ENCODE results near the gene TUB.

The TUB gene

GRCh38 chr11:8045839-8046238 is 35.2 kb upstream of the TUB start:
- no peak for DNase-seq

DNA sequence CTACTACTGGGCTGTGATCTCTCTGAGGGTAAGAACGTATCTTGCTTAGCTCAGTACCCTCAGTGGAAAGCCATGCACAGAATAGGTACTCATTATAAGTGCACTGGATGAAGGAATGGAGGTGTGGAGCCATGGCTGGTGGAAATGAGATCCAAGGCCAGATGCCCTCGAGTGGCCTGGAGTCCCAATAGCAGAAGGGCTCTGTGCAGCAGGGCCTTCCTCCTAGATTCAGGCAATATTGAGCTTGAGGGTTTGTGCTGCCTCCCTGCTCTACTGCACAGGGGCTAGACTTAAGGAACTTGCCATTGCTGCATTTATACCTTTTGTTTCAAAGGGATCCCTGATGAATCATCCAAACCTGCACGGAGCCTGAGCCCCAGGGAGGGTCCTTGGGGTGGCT is 33.6 kb upstream of the TUB start:
- no peak for DNase-seq

- no peak for DNase-seq
Measured at GRCh38 chr11:8049084-8049483, 31.9 kb upstream of the TUB start.

DNA sequence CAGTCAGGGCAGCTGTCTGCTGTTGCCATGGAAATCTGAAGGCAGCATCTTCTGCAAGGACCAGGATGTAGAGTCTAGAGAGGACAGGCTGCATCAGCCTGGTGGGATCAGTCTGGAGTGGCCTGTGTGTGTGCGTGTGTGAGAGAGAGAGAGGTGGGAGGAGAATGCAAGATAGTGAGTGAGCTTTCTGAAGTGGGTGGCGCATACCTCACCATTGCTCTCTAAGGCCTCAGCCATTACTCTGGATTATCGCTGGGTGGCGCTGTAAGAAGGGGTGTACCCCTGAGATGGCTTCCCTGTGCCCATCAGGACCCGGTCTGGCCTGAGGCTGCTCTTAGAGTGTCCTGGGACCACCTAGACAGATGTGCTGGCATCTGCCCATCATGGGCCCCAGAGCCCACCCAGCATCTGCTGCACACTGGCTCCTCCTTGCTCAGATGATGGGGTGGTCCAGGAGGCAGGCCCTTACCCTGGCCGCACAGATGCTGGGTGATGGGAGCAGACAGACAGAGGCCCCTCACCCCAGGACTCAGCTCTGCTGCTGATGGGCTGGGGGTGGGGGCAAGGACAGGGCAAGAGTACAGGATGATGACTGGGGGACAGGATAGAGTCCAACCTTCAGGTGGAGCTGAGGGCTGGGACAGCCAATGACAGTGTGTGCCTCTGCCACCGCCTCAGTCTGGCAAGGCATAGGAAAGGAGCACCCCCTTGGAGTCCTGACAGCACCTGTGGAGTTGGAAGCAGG is 25.7 kb upstream of the TUB start:
- no peak for DNase-seq

DNA sequence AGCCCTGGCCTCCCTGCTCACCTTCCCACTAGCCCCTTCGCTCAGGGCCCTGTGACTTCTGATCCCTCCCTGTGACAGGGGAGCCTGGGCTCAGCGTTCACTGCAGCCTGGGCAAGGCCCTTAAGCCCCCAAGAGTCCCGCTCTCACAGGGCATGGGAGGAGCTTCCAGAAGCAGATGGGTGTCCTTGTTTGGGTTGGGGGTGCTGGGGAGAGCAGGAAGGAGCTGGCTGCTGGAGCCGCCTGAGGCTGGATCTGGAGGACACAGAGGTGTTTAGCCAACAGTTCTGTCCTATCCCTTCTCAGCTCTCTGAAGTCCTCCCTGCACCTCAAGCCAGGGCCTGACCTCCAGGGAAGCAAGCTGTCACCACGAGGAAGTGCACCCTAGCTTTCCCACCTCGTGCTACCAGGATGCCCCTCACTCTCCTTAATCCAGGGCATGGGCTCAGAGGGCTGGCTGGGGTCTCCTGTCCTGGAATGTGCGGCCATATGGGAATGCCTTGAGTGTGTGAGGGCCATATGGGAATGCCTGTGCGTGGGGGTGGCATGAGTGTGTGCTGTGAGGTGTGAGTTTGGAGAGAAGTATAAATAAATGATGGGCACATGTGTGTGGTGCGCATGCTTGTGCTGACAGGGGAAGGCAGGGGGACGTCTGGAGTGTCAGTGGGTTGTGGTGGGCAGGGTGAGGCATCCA is 25.0 kb upstream of the TUB start:
- DNase-seq, result no peak

GRCh38 chr11:8056810-8057463 is 24.1 kb upstream of the TUB start:
- no peak for DNase-seq

DNA sequence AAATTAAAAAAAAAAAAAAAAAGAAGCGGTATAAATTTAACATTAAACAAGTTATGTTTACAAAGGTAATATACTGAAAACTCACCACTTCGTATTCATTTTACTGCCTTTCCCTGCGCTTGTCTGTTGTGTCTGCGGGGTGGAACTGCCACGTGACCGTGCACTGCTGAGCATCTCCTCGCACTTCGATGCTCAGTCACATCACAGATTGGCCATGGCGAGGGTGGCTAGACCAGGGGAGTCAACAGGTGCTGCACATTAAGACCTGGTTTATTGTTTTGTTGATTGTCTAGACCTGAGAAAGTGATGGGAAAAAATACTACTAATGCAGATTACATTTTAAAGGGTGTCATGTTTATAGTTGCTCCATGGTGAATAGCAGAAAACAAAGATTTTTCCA is 22.8 kb upstream of the TUB start:
- DNase-seq, result no peak

DNA sequence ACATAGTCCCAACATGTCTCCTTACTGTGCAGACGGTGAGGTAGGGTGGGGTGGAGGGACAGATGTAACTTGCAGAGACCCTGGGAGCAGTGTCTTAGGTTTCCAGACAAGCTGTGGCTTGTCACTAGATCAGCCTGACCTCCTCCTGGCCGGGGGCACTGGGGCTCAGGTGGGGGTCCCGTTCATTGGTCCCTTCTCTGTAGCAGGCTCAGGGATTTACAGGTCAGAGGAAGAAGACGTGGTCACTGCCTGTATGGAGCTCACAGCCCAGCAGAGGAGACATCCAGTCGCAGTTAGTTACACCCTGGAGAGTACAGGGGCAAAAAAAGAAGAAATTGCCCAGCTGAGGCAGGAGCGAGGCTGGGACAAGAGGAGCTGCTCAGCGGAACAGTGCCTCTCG is 22.0 kb upstream of the TUB start:
- DNase-seq, result no peak

DNA sequence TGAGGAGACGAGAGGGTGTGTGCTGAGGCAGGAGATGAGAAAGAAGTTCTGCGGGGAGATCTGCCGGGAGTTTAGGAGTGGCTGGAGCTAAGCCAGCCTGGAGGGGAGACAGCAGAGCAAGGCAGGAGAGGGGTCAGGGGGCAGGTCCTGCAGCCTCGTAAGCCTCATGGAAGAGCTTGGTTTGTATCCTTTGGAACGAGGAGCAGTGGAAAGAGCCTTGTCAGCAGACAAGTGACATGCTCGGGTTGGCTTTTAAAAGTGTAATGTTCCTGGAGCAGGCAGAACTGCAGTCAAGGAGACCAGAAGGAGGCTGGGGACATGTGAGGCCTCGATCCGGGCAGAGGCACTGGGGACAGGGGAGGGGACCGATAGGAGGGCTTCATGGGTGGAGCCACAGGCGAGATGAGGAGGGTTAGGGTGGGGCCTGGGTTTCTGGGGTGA is 21.4 kb upstream of the TUB start:
- DNase-seq, result no peak

- DNase-seq, result no peak
Measured at GRCh38 chr11:8060146-8060719, 20.8 kb upstream of the TUB start.

GRCh38 chr11:8060801-8061554 is 20.0 kb upstream of the TUB start:
- DNase-seq, result no peak

- no peak for DNase-seq
Measured at GRCh38 chr11:8061555-8062428, 19.2 kb upstream of the TUB start.

- no peak for DNase-seq
Measured at GRCh38 chr11:8062781-8063257, 18.2 kb upstream of the TUB start.

DNA sequence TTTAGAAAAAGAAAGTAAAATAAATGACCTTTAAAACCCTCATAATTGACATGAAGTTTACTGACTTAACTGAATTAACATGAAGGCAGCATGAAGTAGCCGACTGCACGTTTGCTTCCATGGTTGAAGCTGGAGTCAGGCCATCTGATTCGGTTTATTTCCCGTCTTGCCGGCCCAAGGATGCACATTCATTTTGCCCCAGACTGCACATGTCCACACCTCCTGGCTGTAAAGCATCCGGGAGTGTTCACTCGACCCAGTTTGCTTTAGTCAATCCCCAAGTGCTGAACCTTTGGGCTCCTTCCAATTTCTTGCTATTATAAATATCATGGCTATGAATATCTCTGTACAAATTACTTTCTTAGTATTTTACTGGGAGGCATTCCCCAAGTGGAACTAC is 17.7 kb upstream of the TUB start:
- DNase-seq, result no peak

DNA sequence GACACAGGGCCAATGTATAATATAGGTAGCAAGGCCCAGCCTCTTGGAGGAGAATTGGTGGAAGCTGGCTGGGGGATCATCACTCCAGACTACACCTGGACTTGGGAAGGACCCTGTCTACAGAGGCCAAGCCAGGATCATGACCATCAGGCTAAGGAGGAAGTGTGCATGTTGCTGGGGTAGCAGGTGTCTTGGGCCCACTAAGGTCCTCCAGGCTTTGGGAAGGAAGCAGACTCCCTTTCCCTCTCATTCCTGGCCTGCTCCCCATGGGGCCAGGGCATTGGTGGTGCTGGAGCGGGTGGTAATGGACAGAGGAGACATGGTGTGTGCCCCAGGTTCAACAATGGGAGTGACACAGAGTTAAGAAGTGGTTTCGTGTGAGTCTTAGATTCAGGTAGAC is 16.0 kb upstream of the TUB start:
- no peak for DNase-seq

GRCh38 chr11:8066036-8066910 is 14.7 kb upstream of the TUB start:
- no peak for DNase-seq

- DNase-seq, result no peak
Measured at GRCh38 chr11:8066911-8067455, 14.0 kb upstream of the TUB start.

DNA sequence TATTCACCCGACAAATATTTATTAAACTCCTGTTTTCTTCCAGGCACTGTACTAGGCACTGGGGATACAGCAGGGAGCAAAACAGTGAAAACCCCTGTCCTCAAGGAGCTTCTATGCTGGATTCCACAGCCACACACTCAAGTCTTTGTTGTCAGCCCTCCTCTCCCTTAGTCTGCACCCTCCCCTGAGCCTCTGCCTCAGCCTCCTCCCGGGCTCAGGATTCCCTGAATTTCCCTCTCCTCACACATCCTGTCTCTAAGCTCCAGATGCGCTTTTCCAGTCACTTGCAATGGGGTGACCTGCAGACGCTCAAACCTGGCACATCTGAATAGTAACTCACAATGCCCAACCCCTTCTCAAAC is 13.5 kb upstream of the TUB start:
- no peak for DNase-seq

GRCh38 chr11:8067929-8068575 is 13.0 kb upstream of the TUB start:
- DNase-seq, result no peak

DNA sequence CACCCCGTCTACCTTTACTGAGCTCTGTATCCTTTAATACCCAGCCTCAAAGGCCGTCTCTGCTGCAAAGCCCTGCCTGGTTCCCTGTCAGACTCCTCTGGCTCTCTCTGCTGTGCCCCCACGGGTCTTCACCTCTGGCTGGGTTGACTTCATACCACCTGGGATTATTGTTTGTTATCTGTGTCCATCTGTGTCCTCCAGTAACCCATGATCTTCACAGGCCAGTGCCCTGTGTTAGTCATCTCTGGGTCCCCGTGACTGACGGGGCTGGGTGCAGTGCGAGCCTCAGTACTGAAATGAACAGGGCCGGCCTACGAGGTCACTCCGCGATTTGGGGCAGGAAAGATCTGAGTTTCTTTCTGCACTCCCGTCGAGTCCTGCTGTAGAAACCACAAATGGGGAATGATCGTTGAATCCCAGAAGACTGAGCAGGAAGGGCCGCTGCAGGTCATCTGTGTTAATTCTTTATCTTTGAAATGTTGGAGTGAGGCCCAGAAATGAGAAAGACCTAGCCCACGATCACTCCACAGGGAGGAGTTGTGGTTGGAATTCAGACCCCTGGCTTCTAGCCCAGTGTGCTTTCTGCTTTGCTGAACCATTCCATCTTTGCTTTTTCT is 12.3 kb upstream of the TUB start:
- DNase-seq, result no peak

All from CD4-positive, alpha-beta T cell treated with Interleukin-17A for 1 hour (primary cell).